Measurements from ENCODE around the gene OR5D13. TPM values are rescaled to one million over a fixed set of nuclear protein-coding genes. Genes with fewer than 3 reads are reported as not detected.

OR5D13 gene, protein sequence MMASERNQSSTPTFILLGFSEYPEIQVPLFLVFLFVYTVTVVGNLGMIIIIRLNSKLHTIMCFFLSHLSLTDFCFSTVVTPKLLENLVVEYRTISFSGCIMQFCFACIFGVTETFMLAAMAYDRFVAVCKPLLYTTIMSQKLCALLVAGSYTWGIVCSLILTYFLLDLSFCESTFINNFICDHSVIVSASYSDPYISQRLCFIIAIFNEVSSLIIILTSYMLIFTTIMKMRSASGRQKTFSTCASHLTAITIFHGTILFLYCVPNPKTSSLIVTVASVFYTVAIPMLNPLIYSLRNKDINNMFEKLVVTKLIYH
- not detected in 5 replicates for total RNA-seq (2022; extraction: Qiagen RNA extraction; ENCODE audit: low read depth)

DNA sequence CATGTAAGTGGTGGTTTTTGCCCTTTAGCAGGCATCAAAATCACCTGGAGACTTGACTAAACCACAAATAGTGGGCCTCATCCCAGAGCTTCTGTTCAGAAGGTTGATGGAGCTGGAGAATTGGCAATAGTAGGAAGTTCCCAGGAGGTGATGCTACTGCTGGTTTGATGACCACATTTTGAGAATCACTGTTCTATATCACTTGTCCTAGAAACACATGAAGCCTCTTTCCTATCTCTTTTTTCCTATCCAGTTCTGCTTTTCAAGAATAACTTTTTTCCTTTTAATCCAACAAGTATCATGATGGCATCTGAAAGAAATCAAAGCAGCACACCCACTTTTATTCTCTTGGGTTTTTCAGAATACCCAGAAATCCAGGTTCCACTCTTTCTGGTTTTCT lies at the start of gene OR5D13:
OR5D13 (plus strand) TSS at position 301 of the 400 bp plus-strand sequence; CDS start at position 301, 0 bp downstream.

DNA sequence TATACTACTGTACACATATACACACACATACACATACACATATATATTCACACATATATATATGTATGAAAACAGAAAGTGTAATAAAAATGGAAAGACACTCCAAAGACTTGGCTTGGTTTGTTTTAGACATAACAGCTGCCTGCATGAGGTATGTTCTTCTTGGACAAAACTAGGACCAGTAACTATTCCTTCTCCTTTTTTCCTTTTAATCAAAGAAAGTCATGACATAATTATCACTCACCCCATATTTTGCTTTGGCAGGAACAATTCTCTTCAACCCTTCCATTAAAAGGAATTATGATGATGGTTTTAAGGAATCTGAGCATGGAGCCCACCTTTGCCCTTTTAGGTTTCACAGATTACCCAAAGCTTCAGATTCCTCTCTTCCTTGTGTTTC lies 22.0 kb downstream of the OR5D13 start, which contains the start of gene OR5D14:
OR5D14 (plus strand) TSS at position 301 of the 400 bp plus-strand sequence; CDS start at position 301, 0 bp downstream.

DNA sequence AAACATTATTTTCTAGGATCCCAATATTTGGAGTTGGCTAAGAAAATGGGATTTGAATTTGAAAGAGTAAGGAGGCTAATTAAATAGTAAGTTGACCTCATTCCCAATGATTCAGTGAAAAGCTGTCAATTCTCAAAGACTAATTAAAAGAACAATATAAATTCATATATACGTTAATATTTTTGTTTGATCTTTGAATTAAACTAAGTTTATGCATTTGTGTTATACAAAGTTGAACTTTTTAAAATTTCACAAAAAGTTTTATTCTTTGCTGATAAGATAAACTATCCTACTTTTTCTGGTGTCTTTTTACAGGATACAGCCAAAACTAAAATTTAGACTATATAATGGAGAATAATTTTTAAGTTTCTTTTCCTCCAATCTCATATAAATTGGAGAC lies 37.8 kb downstream of the OR5D13 start, which contains the start of gene OR5L1:
OR5L1 (plus strand) TSS at position 301 of the 400 bp plus-strand sequence. CDS start 100 bp downstream, outside the sequence.

DNA sequence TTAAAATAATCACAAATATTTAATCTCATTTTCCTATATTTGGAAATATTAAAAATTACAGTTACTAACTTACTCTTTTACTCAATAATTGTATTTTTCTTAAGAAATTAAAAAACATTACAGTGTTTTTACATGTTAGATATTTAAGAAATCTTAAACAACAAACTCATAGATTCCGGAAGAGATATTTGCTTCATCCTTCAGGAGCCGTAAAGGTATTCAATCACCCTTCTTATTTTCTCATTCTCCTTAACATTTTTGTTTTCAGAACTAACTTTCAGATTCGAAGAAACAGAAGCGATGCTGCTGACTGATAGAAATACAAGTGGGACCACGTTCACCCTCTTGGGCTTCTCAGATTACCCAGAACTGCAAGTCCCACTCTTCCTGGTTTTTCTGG lies 46.1 kb downstream of the OR5D13 start, which contains the start of gene OR5D18:
OR5D18 (plus strand) TSS at position 301 of the 400 bp plus-strand sequence; CDS start at position 301, 0 bp downstream.

Other genes starting within 250 kb of the OR5D13 start
- not detected in 5 replicates for gene OR4C15, start 219.0 kb upstream of the OR5D13 start, total RNA-seq (2022; extraction: Qiagen RNA extraction; ENCODE audit: low read depth)
- gene OR4C16, start 201.3 kb upstream of the OR5D13 start, total RNA-seq (2022; extraction: Qiagen RNA extraction; ENCODE audit: low read depth): not detected in 5 replicates
- gene OR4C11, start 165.8 kb upstream of the OR5D13 start, total RNA-seq (2022; extraction: Qiagen RNA extraction; ENCODE audit: low read depth): not detected in 5 replicates
- gene OR4P4, start 138.3 kb upstream of the OR5D13 start, total RNA-seq (2022; extraction: Qiagen RNA extraction; ENCODE audit: low read depth): not detected in 5 replicates
- gene OR4S2, start 125.1 kb upstream of the OR5D13 start, total RNA-seq (2022; extraction: Qiagen RNA extraction; ENCODE audit: low read depth): not detected in 5 replicates
- not detected in 5 replicates for gene OR4C6, start 111.2 kb upstream of the OR5D13 start, total RNA-seq (2022; extraction: Qiagen RNA extraction; ENCODE audit: low read depth)
- gene OR5D14, start 22.1 kb downstream of the OR5D13 start, total RNA-seq (2022; extraction: Qiagen RNA extraction; ENCODE audit: low read depth): not detected in 5 replicates
- gene OR5L1, start 37.9 kb downstream of the OR5D13 start, total RNA-seq (2022; extraction: Qiagen RNA extraction; ENCODE audit: low read depth): not detected in 5 replicates
- not detected in 5 replicates for gene OR5D18, start 46.2 kb downstream of the OR5D13 start, total RNA-seq (2022; extraction: Qiagen RNA extraction; ENCODE audit: low read depth)
- gene OR5L2, start 53.8 kb downstream of the OR5D13 start, total RNA-seq (2022; extraction: Qiagen RNA extraction; ENCODE audit: low read depth): not detected in 5 replicates
- not detected in 5 replicates for gene OR5D16, start 65.3 kb downstream of the OR5D13 start, total RNA-seq (2022; extraction: Qiagen RNA extraction; ENCODE audit: low read depth)
- gene TRIM51, start 109.9 kb downstream of the OR5D13 start, total RNA-seq (2022; extraction: Qiagen RNA extraction; ENCODE audit: low read depth): not detected in 5 replicates
- not detected in 5 replicates for gene OR5W2, start 141.1 kb downstream of the OR5D13 start, total RNA-seq (2022; extraction: Qiagen RNA extraction; ENCODE audit: low read depth)
- gene OR5I1, start 163.0 kb downstream of the OR5D13 start, total RNA-seq (2022; extraction: Qiagen RNA extraction; ENCODE audit: low read depth): not detected in 5 replicates
- gene OR10AG1, start 196.5 kb downstream of the OR5D13 start, total RNA-seq (2022; extraction: Qiagen RNA extraction; ENCODE audit: low read depth): not detected in 5 replicates
- gene OR5F1, start 221.2 kb downstream of the OR5D13 start, total RNA-seq (2022; extraction: Qiagen RNA extraction; ENCODE audit: low read depth): not detected in 5 replicates